ENCODE measurements around the gene AHCYL2. TPM values are rescaled to one million over a fixed set of nuclear protein-coding genes. Genes with fewer than 3 reads are reported as not detected.

Gene AHCYL2
- total RNA-seq, 4 donors from 2014 or later = 83.2 to 149 (median 101) TPM

DNA sequence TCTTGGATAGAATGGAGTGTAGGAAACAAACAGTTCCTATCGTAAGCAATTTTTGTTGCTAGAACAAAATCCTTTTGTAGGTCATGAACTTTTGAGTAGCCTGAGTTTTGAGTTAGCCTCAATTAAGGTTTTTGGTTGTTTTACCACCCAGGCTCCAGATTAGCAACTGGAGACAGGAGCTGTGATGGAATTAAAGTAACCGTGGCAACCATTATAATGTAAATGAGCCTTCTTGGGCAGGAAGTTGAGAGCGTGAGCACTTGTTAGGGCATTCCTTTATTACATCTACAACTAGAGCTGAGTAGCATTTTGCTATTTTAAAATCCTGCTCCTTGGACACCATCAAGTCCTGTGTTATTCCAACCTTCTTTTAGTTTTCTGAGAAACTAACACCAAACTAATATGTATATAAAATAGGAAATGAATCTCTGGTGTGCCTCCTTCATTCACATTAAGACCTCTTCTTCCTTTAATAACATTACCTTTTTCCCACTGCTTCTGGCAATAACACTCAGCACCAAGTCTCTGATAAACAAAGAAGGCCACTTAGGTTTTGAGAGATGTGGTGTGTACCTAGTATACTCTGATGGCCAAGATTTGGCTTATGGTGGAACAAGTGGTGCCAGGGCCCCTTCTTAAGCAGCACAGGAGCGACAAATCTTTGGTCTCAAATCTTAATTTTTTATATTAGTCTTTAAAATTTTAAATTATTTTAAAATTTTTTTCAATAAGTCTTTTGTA is 34.0 kb downstream of the AHCYL2 start:
- WGBS, 2 donors = 23 to 40% methylated on average over 4 of the region's 4 CpGs

DNA sequence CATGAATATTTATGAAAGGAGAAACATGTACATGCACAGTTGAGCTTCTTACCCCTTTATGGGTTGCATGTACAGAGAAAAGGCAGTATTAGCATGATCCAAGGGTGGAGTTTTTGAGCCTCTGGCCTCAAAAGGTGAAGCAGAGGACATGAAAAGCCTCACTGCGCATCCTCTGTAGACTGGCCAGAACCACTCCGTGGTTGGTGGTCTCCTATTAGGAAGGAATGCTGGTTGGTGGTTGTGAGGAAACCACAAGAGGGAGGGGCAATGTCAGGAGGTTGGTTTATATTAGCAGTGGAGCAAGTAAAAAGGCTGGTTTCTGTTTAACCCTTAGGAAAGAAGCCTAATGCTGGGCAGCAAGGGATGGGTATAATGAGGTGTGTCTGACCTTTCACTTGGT is 37.5 kb downstream of the AHCYL2 start:
- H3K36me3 ChIP-seq = no peaks in the 10 kb centered on the region
- WGBS, 2 donors = 72% methylated on average over 2 of the region's 2 CpGs
- no peak for TF ChIP-seq POLR2A (IDR thresholded peaks at IDR 0.05)
- TF ChIP-seq, protein P1, sequence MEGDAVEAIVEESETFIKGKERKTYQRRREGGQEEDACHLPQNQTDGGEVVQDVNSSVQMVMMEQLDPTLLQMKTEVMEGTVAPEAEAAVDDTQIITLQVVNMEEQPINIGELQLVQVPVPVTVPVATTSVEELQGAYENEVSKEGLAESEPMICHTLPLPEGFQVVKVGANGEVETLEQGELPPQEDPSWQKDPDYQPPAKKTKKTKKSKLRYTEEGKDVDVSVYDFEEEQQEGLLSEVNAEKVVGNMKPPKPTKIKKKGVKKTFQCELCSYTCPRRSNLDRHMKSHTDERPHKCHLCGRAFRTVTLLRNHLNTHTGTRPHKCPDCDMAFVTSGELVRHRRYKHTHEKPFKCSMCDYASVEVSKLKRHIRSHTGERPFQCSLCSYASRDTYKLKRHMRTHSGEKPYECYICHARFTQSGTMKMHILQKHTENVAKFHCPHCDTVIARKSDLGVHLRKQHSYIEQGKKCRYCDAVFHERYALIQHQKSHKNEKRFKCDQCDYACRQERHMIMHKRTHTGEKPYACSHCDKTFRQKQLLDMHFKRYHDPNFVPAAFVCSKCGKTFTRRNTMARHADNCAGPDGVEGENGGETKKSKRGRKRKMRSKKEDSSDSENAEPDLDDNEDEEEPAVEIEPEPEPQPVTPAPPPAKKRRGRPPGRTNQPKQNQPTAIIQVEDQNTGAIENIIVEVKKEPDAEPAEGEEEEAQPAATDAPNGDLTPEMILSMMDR (IDR thresholded peaks at IDR 0.05) = no peak
- H3K4me1 ChIP-seq = peaks cover 16 to 42% of the 10 kb centered on the region in 2 donors
- intact Hi-C loops (cut with DNase I) = no loop called here
- no peak for DNase-seq
- H3K27me3 ChIP-seq = no peaks in the 10 kb centered on the region
- H3K4me3 ChIP-seq (replicated peaks in 1 of 3) = no peak overlapping the region
- H3K27ac ChIP-seq = no peak overlapping the region
- H3K9me3 ChIP-seq = no peaks in the 10 kb centered on the region

More for the DNA sequence above, 34.0 kb downstream of the AHCYL2 start:
- no peaks in the 10 kb centered on the region for H3K9me3 ChIP-seq
- TF ChIP-seq, protein P1 (IDR thresholded peaks at IDR 0.05) = no peak
- peak in 1 of 2 donors; percentile 41 for TF ChIP-seq POLR2A (IDR thresholded peaks at IDR 0.05)
- intact Hi-C loops (cut with DNase I) = no loop called here
- H3K36me3 ChIP-seq = no peaks in the 10 kb centered on the region
- H3K4me3 ChIP-seq (replicated peaks in 1 of 3) = no peak overlapping the region
- DNase-seq = peak; percentile 81 to 83
- H3K4me1 ChIP-seq = peaks cover 23 to 45% of the 10 kb centered on the region in 2 donors
- peak overlapping the region; percentile 83 to 92 (median 88) for H3K27ac ChIP-seq
- H3K27me3 ChIP-seq = no peaks in the 10 kb centered on the region

DNA sequence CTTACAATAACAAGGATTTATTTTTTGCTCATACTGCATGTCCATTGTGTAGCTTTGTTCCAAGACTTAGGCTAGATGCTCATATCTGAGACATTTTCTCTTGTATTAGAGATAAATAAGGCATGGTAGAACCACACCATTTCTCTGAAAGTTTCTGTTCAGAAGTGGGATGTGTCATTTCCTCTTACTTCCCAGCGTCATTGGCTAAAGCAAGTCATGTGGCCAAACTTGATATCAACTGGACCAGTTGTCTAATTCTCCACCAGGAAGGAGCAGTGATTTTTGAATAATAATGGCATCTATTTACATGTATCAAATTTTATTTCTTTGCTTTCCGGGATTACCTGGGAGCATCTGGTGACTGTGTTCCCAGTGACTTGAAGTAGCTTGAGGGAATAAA is 38.3 kb downstream of the AHCYL2 start:
- 94 to 97% methylated on average over 2 of the region's 2 CpGs for WGBS, 2 donors
- Histone ChIP-seq H3K9me3 (no peaks in the 10 kb centered on the region), H3K36me3 (no peaks in the 10 kb centered on the region), H3K27me3 (no peaks in the 10 kb centered on the region), H3K4me3 (replicated peaks in 1 of 3) (no peak overlapping the region), H3K27ac (no peak overlapping the region), H3K4me1 (peaks cover 7 to 34% of the 10 kb centered on the region in 2 donors)
- TF ChIP-seq, protein P1 (IDR thresholded peaks at IDR 0.05) = no peak
- intact Hi-C loops (cut with DNase I) = no loop called here
- no peak for DNase-seq

DNA sequence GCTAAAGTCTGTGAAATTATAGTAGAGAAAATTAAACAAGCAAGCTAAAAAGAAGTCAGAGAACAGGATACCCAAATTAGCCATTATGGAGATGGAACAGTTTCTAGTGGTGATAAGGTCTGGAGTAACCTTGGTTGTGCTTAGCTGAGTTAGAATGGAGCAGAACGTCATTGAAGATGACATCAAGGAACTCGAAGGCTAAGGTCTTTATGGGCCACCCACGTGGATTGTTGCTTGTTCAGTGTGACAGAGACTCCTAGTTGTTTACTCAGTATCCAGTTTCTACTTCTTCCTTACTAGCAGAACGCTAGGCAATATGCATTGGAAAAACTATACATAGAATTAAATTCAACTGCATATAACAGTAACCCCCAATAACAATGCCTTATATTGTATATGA is 39.7 kb downstream of the AHCYL2 start:
- H3K27me3 ChIP-seq = no peaks in the 10 kb centered on the region
- no peaks in the 10 kb centered on the region for H3K36me3 ChIP-seq
- H3K4me1 ChIP-seq = peaks cover 3 to 26% of the 10 kb centered on the region in 2 donors
- H3K27ac ChIP-seq = no peak overlapping the region
- DNase-seq = no peak
- no peak overlapping the region for H3K4me3 ChIP-seq (replicated peaks in 1 of 3)
- WGBS, 2 donors = 77 to 79% methylated on average over 4 of the region's 4 CpGs
- TF ChIP-seq POLR2A (IDR thresholded peaks at IDR 0.05) = no peak
- TF ChIP-seq, protein P1 (IDR thresholded peaks at IDR 0.05) = no peak
- intact Hi-C loops (cut with DNase I) = no loop called here
- H3K9me3 ChIP-seq = no peaks in the 10 kb centered on the region

DNA sequence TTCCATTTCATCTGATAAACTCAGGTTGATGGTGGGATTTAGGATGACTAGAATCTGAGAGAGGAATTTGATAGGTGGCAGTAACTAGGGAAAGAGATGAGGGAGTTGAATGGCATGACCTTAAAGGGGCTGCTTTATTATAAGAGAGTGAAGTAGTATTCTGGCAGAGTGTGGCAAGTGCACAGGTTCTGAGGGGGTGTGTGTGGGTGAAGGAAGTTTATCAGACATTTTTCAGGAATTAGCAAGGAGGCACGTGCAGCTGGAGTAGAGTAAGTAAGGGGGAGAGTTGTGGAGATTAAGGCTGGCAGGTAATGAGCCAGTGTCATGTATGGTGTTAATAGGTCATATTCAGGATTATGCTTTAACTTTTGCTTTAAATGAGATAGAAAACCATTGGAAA is 40.5 kb downstream of the AHCYL2 start:
- H3K4me3 ChIP-seq (replicated peaks in 1 of 3) = no peak overlapping the region
- no peak for DNase-seq
- no peaks in the 10 kb centered on the region for H3K27me3 ChIP-seq
- no peak for TF ChIP-seq POLR2A (IDR thresholded peaks at IDR 0.05)
- TF ChIP-seq, protein P1 (IDR thresholded peaks at IDR 0.05) = no peak
- WGBS, 2 donors = 77 to 88% methylated on average over 1 of the region's 1 CpG
- peaks cover 3 to 18% of the 10 kb centered on the region in 2 donors for H3K4me1 ChIP-seq
- H3K27ac ChIP-seq = no peak overlapping the region
- H3K36me3 ChIP-seq = no peaks in the 10 kb centered on the region
- no peaks in the 10 kb centered on the region for H3K9me3 ChIP-seq
- intact Hi-C loops (cut with DNase I) = no loop called here
